22Rv1 (cell line): ENCODE results near the gene CALML5.

Source experiments
- ZFX ChIP-seq: fragments of 450-650 bp; IDR thresholded peaks from 2 replicates; pipeline ENCODE4 v1.6.1; 2017; ENCODE audit warnings: antibody characterized with exemption, borderline replicate concordance
- TF ChIP-seq, protein P1 (sequence below): fragments of 450-650 bp; IDR thresholded peaks from 2 replicates; pipeline ENCODE4 v1.5.1; 2017; ENCODE audit warnings: mild to moderate bottlenecking

DNA sequence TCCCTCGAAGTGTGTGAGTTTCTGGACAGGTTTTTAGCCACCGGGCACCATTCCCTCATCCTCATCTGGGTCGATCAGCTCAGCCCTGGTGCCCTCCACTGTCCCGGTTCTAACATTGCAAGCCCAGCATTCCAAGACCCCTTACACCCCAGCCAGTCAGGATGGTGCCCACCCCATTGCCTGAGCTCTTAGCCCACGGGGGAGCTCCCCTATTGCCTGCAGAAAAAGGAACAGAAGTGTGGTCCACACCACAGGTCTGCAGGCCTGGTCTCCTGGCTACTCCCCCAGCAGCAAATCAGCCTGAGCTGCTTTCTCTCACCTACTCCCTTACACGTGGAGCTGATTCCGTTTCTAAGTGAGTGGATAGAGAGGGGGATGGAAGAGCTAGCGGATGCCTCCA is 4.8 kb downstream of the CALML5 start:
- TF ChIP-seq, protein P1, sequence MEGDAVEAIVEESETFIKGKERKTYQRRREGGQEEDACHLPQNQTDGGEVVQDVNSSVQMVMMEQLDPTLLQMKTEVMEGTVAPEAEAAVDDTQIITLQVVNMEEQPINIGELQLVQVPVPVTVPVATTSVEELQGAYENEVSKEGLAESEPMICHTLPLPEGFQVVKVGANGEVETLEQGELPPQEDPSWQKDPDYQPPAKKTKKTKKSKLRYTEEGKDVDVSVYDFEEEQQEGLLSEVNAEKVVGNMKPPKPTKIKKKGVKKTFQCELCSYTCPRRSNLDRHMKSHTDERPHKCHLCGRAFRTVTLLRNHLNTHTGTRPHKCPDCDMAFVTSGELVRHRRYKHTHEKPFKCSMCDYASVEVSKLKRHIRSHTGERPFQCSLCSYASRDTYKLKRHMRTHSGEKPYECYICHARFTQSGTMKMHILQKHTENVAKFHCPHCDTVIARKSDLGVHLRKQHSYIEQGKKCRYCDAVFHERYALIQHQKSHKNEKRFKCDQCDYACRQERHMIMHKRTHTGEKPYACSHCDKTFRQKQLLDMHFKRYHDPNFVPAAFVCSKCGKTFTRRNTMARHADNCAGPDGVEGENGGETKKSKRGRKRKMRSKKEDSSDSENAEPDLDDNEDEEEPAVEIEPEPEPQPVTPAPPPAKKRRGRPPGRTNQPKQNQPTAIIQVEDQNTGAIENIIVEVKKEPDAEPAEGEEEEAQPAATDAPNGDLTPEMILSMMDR = no peak
- no peak for TF ChIP-seq ZFX
